Measurements from ENCODE around the gene CDKL4.
A peak's percentile ranks its signal among the peaks of the same experiment; 100 is the strongest.
"Not testable (repeated sequence)": the region's sequence is repeated elsewhere in the genome, so short reads cannot be mapped to it uniquely, and the experiment has no call there.

The CDKL4 gene

DNA sequence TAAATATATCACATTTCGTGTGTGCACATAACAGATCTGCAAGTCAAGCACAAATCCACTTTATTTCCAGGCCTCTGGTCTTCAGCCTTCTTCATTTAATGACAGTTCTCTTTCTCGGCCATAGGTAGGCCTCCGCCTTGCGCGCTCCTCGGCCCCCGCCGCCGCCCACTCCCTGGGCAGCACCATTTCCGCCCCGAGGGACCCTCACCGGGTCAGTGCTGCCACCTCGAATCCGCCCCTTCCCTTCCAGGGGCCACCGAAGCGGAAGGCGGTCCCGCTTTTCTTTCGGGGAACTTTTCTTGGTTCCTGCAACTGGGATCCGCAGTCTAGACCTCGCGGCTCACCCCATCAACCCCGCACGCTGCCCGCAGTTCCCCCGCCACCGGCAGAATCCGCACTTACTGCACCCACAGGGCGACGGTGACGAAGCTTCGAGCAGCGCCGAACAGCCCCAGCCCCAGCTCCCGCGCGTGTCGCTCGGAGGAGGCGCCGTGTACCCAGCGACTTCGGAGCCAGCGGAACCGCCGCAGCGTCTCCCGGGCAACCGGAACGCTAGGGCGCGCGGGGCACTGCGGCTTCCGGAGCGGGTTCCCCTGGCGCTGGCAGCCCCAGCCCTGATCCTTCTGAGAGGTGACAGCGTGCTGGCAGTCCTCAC lies at the start of gene CDKL4:
TSS of gene CDKL4 (minus strand) at position 502 of the 655 bp plus-strand sequence.
- peak in 4 of 58 donors; percentile 2 to 16 (median 7) for DNase-seq

DNA sequence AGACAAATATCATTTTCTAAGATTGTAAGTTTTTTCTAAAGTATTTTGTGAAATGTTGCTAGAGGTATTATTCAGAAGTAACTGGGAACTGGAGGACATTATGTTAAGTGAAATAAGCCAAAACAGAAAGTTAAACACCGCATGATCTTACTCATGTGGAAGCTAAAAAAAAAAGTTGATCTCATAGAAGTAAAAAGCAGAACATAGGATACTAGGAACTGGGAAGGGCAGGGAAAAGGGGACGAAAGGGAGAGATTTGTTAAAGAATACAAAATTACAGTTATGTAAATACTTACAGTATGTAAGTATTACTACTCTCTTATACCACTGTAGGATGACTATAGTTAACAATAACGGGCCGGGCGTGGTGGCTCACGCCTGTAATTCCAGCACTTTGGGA lies 46.7 kb upstream of the CDKL4 start:
- no peak for DNase-seq

DNA sequence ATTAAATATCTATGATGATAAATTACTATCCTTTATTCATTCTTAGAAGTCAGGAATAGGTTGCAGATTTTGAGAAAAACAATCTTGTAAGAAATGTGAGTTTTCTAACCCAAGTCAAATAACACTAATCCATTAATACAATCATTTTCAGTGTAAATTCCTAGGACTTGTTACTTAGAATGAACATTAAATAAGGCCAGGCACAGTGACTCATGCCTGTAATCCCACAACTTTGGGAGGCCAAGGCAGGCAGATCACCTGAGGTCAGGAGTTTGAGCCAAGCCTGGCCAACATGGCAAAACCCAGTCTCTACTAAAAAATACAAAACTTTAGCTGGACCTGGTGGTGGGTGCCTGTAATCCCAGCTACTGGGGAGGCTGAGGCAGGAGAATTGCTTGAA lies 45.8 kb upstream of the CDKL4 start:
- no peak for DNase-seq

- no peak for DNase-seq
Observed at GRCh38 chr2:39283561-39283960, 39.8 kb upstream of the CDKL4 start.

DNA sequence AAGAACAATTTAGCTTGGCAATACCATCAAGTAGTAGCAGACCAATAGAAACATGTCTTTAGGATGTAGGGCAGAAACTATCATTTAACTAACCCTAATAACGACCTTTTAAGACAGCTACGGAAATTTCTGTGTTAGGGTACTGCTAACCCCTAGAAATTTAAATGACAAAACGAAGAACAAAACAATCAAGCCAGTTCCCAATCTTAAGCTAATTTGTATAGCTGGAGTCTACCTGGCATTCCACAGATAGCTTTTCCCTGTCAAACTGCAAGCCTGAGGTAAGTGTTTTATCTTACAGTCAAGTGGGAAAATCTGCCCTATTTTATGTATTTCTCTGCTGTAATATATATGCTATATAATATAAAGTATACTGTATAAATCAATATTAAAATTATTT lies 37.6 kb upstream of the CDKL4 start:
- DNase-seq: no peak

- DNase-seq: no peak
Observed at GRCh38 chr2:39275016-39275415, 31.2 kb upstream of the CDKL4 start.

- no peak for DNase-seq
Observed at GRCh38 chr2:39269941-39270340, 26.2 kb upstream of the CDKL4 start.

- DNase-seq: no peak
Observed at GRCh38 chr2:39266916-39267434, 23.2 kb upstream of the CDKL4 start.

DNA sequence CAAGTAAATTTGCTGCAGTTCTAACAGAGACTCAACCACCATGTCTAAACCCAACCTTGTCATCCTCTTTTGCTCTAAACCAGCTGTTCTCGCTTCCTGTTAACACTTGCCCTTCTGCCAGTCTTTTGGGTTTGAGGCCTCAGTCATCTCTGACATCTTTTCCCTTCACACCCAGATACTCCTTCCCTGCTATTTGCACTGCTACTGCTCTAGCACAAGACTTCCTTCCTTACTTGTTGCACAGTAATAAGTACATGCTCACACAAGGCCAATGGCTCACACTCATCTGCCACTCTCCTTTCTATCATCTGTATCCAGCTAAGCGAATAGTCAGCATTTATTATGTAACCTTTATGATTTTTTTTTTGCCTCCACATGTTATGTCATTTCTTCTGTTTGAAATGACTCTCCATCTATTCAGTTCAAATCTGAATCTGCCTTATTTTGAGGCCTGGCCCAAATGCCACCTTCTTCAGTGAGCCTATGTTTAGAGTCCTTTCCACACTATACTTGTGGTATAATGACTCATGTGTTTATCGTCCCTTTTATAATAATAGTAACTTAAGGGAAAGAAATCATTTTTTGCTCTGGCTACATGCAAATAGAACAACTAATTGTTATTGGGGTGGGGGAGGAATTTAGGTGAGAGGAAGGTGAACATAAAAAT lies 22.5 kb upstream of the CDKL4 start:
- no peak for DNase-seq

- DNase-seq: no peak
Observed at GRCh38 chr2:39265315-39265714, 21.5 kb upstream of the CDKL4 start.

DNA sequence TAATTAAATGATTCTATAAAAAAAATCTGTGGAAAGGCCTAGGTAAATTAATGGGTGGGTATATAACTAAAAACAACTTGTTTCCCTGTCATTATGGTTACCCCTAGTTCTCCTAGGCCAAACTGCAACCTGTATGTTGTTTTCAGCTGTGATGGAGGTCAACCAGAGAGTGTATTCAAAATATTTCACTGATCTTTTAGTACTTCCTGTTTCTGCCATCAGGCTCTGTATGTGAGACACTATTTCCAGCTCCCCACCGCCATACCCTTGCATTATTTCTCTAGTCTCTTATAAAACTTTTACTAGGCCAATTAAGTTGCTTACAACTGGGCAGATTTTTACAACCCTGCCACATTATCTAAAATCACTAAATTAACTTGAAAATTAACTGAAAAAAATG lies 21.0 kb upstream of the CDKL4 start:
- DNase-seq: no peak

DNA sequence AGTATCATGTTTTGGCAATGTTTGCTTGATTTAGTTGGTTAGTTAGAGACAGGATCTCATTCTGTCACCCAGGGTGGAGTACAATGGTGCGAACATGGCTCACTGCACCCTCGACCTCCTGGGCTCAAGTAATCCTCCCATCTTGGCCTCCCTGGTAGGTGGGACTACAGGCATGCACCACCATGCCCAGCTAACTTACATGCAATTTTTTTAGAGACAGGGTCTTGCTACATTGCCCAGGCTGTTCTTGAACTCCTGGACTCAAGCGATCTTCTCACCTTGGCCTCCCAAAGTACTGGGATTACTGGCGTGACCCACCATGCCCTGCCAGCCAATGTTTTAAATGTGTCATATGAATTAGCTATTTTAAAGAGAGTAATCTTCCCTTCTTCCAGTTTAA lies 16.3 kb upstream of the CDKL4 start:
- DNase-seq: no peak

DNA sequence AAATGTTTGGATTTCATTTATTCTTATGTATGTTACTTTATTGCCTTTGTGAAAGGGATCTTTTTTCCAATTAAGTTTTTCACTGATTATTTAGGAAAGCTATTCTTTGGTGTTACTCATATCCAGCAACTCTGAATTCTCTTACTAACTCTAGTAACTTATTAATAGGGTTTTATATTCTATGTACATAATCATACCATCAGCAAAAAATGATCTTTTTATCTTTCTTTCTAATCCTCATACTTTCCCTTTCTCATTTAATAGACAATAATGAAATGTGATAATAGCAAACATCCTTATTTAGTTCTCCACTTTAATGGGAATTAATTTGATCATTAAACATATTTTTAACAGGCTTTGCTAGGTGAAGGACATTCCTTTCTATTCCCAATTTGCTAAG lies 12.3 kb upstream of the CDKL4 start:
- DNase-seq: no peak

- DNase-seq: no peak
Observed at GRCh38 chr2:39252888-39253518, 9.2 kb upstream of the CDKL4 start.

DNA sequence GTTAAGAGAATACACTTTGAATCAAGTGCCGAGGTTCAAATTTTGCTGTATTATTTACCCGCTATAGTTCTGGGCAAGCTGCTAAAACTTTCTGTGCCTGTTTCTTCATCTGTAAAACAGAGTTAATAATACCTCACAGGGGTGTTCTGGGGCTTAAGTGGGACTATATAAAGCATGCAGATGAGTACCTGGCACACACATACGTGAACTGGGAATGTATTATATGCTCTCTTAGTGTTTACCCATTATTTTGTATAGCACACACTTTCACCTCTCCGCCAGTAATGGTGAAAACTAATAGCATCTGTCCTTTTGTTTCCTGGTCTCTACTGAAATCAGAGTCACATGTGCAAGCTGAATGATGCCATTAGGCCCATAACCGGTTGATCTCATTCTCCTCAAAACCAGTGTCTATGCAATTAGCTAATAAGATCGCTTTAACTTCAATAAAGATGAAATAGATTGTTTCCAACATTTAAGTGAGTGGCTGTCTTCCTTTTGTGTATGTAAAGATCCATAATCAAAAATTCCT lies 3.8 kb upstream of the CDKL4 start:
- DNase-seq: no peak

- no peak for DNase-seq
Observed at GRCh38 chr2:39246382-39246980, 2.7 kb upstream of the CDKL4 start.

DNA sequence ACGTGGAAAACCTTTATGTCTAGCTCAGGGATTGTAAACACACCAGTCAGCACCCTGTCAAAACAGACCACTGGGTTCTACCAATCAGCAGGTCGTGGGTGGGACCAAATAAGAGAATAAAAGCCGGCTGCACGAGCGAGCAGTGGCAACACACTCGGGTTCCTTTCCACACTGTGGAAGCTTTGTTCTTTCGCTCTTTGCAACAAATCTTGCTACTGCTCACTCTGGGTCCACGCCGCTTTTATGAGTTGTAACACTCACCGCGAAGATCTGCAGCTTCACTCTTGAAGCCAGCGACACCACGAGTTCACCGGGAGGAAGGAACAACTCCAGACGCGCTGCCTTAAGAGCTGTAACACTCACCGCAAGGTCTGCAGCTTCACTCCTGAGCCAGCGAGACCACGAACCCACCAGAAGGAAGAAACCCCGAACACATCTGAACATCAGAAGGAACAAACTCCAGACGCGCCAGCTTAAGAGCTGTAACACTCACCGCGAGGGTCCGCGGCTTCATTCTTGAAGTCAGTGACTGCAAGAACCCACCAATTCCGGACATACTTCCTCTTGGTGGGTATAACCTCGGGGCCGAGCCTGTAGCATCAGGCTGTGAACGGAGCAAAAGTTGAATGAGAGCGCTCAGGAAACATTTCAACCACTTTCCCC lies 1.3 kb upstream of the CDKL4 start:
- not testable (repeated sequence) for DNase-seq

DNA sequence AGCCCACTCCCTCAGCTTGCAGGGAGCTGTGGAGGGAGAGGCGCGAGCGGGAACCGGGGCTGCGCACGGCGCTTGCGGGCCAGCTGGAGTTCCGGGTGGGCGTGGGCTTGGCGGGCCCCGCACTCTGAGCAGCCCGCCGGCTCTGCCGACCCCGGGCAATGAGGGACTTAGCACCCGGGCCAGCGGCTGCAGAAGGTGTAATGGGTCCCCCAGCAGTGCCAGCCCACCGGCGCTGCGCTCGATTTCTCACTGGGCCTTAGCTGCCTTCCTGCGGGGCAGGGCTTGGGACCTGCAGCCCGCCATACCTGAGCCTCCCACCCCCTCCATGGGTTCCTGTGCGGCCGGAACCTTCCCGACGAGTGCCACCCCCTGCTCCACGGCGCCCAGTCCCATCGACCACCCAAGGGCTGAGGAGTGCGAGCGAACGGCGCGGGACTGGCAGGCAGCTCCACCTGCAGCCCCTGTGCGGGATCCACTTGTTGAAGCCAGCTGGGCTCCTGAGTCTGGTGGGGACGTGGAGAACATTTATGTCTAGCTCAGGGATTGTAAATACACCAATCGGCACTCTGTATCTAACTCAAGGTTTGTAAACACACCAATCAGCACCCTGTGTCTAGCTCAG lies 582 bp upstream of the CDKL4 start:
- not testable (repeated sequence) for DNase-seq

DNA sequence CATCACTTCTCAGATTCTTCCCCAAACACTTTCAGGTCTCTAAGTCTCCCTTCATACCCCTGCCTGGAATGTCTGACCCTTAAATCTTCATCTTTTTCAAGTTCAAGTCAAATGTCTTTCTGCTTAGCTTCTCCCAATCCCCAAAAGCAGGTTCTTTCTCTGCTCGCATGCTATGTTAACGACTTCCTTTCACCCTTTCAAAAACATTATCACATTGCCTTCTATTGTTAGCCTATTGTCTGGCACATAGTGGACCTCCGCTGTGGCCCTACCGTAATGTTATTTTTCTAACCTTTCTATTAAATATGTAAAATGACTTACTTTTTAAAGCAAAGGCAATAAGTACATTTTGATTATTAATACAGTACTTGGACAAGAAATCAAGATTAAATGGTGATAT lies 2.2 kb downstream of the CDKL4 start:
- no peak for DNase-seq

GRCh38 chr2:39240758-39241157 lies 3.0 kb downstream of the CDKL4 start:
- DNase-seq: no peak

DNA sequence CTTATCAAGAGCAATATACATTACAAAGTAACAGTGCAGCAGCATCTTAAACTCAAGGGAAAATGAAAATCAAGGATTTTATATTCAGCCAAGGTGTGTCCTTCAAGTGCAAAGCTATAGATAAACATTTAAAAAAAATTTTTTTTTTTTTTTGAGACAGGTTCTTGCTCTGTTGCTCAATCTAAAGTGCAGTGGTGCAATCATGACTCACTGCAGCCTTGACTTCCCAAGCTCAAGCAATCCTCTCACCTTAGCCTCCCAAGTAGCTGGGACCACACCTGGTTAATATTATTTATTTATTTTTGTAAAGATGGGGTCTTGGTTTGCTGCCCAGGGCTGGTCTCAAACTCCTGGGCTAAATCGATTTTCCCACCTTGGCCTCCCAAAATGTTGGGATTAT lies 9.0 kb downstream of the CDKL4 start:
- DNase-seq: no peak
